ENCODE measurements around the gene PLA2G5.

The PLA2G5 gene

GRCh38 chr1:20123722-20124455 lies 53.9 kb downstream of the PLA2G5 start:
- no peak for DNase-seq
- Histone ChIP-seq H3K4me3 (ENCODE audit: low read depth in 1 of 2, low read length in 2 of 2) (no peak overlapping the region), H3K27ac (ENCODE audit: low read length) (no peak overlapping the region), H3K4me2 (ENCODE audit: insufficient read depth, low read length) (no peak overlapping the region), H3K27me3 (ENCODE audit: insufficient read depth, low read length, poor library complexity) (no peaks in the 10 kb centered on the region), H2AFZ (ENCODE audit: low read depth, low read length) (no peak overlapping the region), H3K4me1 (ENCODE audit: insufficient read depth, low read length) (no peaks in the 10 kb centered on the region), H3K79me2 (ENCODE audit: insufficient read depth, low read length) (no peaks in the 10 kb centered on the region), H4K20me1 (ENCODE audit: insufficient read depth, low read length) (0 out of 2 replicates have a peak, but pooled peaks cover 3% of the 10 kb centered on the region), H3K9ac (ENCODE audit: low read depth, low read length) (no peak overlapping the region), H3K36me3 (ENCODE audit: insufficient read depth, low read length) (no peaks in the 10 kb centered on the region), H3K9me3 (ENCODE audit: insufficient read depth, low read length, severe bottlenecking) (no peaks in the 10 kb centered on the region)
- TF ChIP-seq EZH2 (IDR thresholded peaks at IDR 0.05; ENCODE audit: borderline replicate concordance, low read depth, low read length, severe bottlenecking) (no peak), CTCF (IDR thresholded peaks at IDR 0.05; ENCODE audit: borderline replicate concordance, extremely low read depth, low read length, poor library complexity, severe bottlenecking) (no peak)
- no peak for ATAC-seq (ENCODE audit: insufficient read depth, low read depth)

GRCh38 chr1:20124456-20125057 lies 54.6 kb downstream of the PLA2G5 start:
- Histone ChIP-seq H3K36me3 (ENCODE audit: insufficient read depth, low read length) (no peaks in the 10 kb centered on the region), H3K9ac (ENCODE audit: low read depth, low read length) (no peak overlapping the region), H3K79me2 (ENCODE audit: insufficient read depth, low read length) (no peaks in the 10 kb centered on the region), H3K4me3 (ENCODE audit: low read depth in 1 of 2, low read length in 2 of 2) (no peak overlapping the region), H2AFZ (ENCODE audit: low read depth, low read length) (no peak overlapping the region), H4K20me1 (ENCODE audit: insufficient read depth, low read length) (0 out of 2 replicates have a peak, but pooled peaks cover 3% of the 10 kb centered on the region), H3K27ac (ENCODE audit: low read length) (no peak overlapping the region), H3K4me2 (ENCODE audit: insufficient read depth, low read length) (no peak overlapping the region), H3K27me3 (ENCODE audit: insufficient read depth, low read length, poor library complexity) (no peaks in the 10 kb centered on the region), H3K4me1 (ENCODE audit: insufficient read depth, low read length) (no peaks in the 10 kb centered on the region), H3K9me3 (ENCODE audit: insufficient read depth, low read length, severe bottlenecking) (no peaks in the 10 kb centered on the region)
- DNase-seq (no peak), ATAC-seq (ENCODE audit: insufficient read depth, low read depth) (no peak)
- TF ChIP-seq CTCF (IDR thresholded peaks at IDR 0.05; ENCODE audit: borderline replicate concordance, extremely low read depth, low read length, poor library complexity, severe bottlenecking) (no peak), EZH2 (IDR thresholded peaks at IDR 0.05; ENCODE audit: borderline replicate concordance, low read depth, low read length, severe bottlenecking) (no peak)

GRCh38 chr1:20125100-20125499 lies 55.1 kb downstream of the PLA2G5 start:
- H2AFZ ChIP-seq (ENCODE audit: low read depth, low read length): no peak overlapping the region
- no peaks in the 10 kb centered on the region for H3K36me3 ChIP-seq (ENCODE audit: insufficient read depth, low read length)
- H3K27me3 ChIP-seq (ENCODE audit: insufficient read depth, low read length, poor library complexity): no peaks in the 10 kb centered on the region
- H3K9ac ChIP-seq (ENCODE audit: low read depth, low read length): no peak overlapping the region
- H3K79me2 ChIP-seq (ENCODE audit: insufficient read depth, low read length): no peaks in the 10 kb centered on the region
- no peak overlapping the region for H3K4me2 ChIP-seq (ENCODE audit: insufficient read depth, low read length)
- H3K4me1 ChIP-seq (ENCODE audit: insufficient read depth, low read length): no peaks in the 10 kb centered on the region
- no peak overlapping the region for H3K4me3 ChIP-seq (ENCODE audit: low read depth in 1 of 2, low read length in 2 of 2)
- no peak overlapping the region for H3K27ac ChIP-seq (ENCODE audit: low read length)
- DNase-seq (no peak), ATAC-seq (ENCODE audit: insufficient read depth, low read depth) (no peak)
- H4K20me1 ChIP-seq (ENCODE audit: insufficient read depth, low read length): 0 out of 2 replicates have a peak, but pooled peaks cover 3% of the 10 kb centered on the region
- no peaks in the 10 kb centered on the region for H3K9me3 ChIP-seq (ENCODE audit: insufficient read depth, low read length, severe bottlenecking)
- TF ChIP-seq CTCF (IDR thresholded peaks at IDR 0.05; ENCODE audit: borderline replicate concordance, extremely low read depth, low read length, poor library complexity, severe bottlenecking) (no peak), EZH2 (IDR thresholded peaks at IDR 0.05; ENCODE audit: borderline replicate concordance, low read depth, low read length, severe bottlenecking) (no peak)

All from DND-41 (cell line).